Urinary bladder (tissue), 4 donors: ENCODE measurements around the gene POT1. TPM values are rescaled to one million over a fixed set of nuclear protein-coding genes. Genes with fewer than 3 reads are reported as not detected.
"Not testable (repeated sequence)": the region's sequence is repeated elsewhere in the genome, so short reads cannot be mapped to it uniquely, and the experiment has no call there.

ENCODE experiments used
- DNase-seq: peaks from one replicate; pipeline ENCODE4 v3.0.0-alpha.2; 2015; ENCODE audit errors: extremely low spot score
- H3K27ac ChIP-seq: one replicate; pipeline ENCODE4 v1.5.1; 2013; ENCODE audit warnings: low read depth, mild to moderate bottlenecking, moderate library complexity
- H3K36me3 ChIP-seq: one replicate; pipeline ENCODE4 v1.6.1; 2013; ENCODE audit warnings: mild to moderate bottlenecking, moderate library complexity; ENCODE audit not compliant: insufficient read depth
- H3K4me1 ChIP-seq: one replicate; pipeline ENCODE4 v1.6.1; 2013; ENCODE audit warnings: mild to moderate bottlenecking, moderate library complexity; ENCODE audit not compliant: insufficient read depth
- H3K4me3 ChIP-seq: one replicate; pipeline ENCODE4 v1.5.1; 2013; ENCODE audit warnings: low read depth, low read length
- WGBS: extraction: QIAGEN DNeasy Blood & Tissue Kit; methylation state at CpG from one replicate; pipeline ENCODE4 v1.1.7; 2013; 5-methylcytosine and 5-hydroxymethylcytosine counted together
- polyA plus RNA-seq: library from polyadenylated mRNA; stranded (reverse); fragments of 200-250 nt; gene quantifications from one replicate; pipeline ENCODE4 v1.2.3, GENCODE V29; 2013
- total RNA-seq: library from RNA; depleted of rRNA; stranded (reverse); fragments of >200 nt; gene quantifications from one replicate; pipeline ENCODE4 v1.2.3, GENCODE V29; 2014
- donor health status: healthy with polysubstance abuse.
- donor health status: healthy.

The POT1 gene
- total RNA-seq (134 TPM), polyA plus RNA-seq (15.9 TPM)

- peak within 1 kb of the TSS; percentile 70 for H3K4me3 ChIP-seq
- no peaks in the 10 kb centered on the region for H3K4me1 ChIP-seq
- DNase-seq = peak; percentile 96
- peaks cover 4% of the 10 kb centered on the region for H3K36me3 ChIP-seq
- WGBS = under 1% methylated on average over 45 of the region's 45 CpGs
- H3K27ac ChIP-seq = peak within 1 kb of the TSS; percentile 83
Measured at GRCh38 chr7:124929467-124930172, at the start of gene POT1. Gene POT1 (minus strand): TSS chr7:124929825. CDS start chr7:124897173, 32,652 bp downstream.

- not testable (repeated sequence) for H3K4me3 ChIP-seq, DNase-seq, H3K27ac ChIP-seq, H3K4me1 ChIP-seq, H3K36me3 ChIP-seq
- 68% methylated on average over 3 of the region's 3 CpGs for WGBS
Measured at GRCh38 chr7:124975131-124975530, 45.5 kb upstream of the POT1 start.

- Histone ChIP-seq H3K36me3 (no peaks in the 10 kb centered on the region), H3K27ac (no peak overlapping the region), H3K4me1 (no peaks in the 10 kb centered on the region), H3K4me3 (no peak overlapping the region)
- DNase-seq = no peak
- WGBS = 56% methylated on average over 4 of the region's 4 CpGs
Measured at GRCh38 chr7:124965553-124965952, 35.9 kb upstream of the POT1 start.

- Histone ChIP-seq H3K4me3 (no peak overlapping the region), H3K36me3 (no peaks in the 10 kb centered on the region), H3K27ac (no peak overlapping the region), H3K4me1 (no peaks in the 10 kb centered on the region)
- WGBS = 55% methylated on average over 1 of the region's 1 CpG
- DNase-seq = no peak
Measured at GRCh38 chr7:124959676-124960075, 30.1 kb upstream of the POT1 start.

GRCh38 chr7:124957952-124958351 lies 28.3 kb upstream of the POT1 start:
- H3K36me3 ChIP-seq, H3K4me1 ChIP-seq, DNase-seq, H3K4me3 ChIP-seq, H3K27ac ChIP-seq: not testable (repeated sequence)
- 98% methylated on average over 1 of the region's 1 CpG for WGBS

- H3K4me3 ChIP-seq = no peak overlapping the region
- 71% methylated on average over 1 of the region's 1 CpG for WGBS
- no peak for DNase-seq
- H3K27ac ChIP-seq = no peak overlapping the region
- no peaks in the 10 kb centered on the region for H3K36me3 ChIP-seq
- H3K4me1 ChIP-seq = no peaks in the 10 kb centered on the region
Measured at GRCh38 chr7:124956160-124956559, 26.5 kb upstream of the POT1 start.

GRCh38 chr7:124954790-124955189 lies 25.2 kb upstream of the POT1 start:
- Histone ChIP-seq H3K4me3 (no peak overlapping the region), H3K36me3 (no peaks in the 10 kb centered on the region), H3K27ac (no peak overlapping the region), H3K4me1 (no peaks in the 10 kb centered on the region)
- no peak for DNase-seq

GRCh38 chr7:124945680-124946079 lies 16.1 kb upstream of the POT1 start:
- no peak for DNase-seq
- Histone ChIP-seq H3K27ac (no peak overlapping the region), H3K4me3 (no peak overlapping the region), H3K4me1 (no peaks in the 10 kb centered on the region), H3K36me3 (no peaks in the 10 kb centered on the region)
- WGBS = 95% methylated on average over 3 of the region's 3 CpGs

GRCh38 chr7:124943472-124943871 lies 13.8 kb upstream of the POT1 start:
- H3K36me3 ChIP-seq = no peaks in the 10 kb centered on the region
- WGBS = 74% methylated on average over 2 of the region's 2 CpGs

GRCh38 chr7:124942399-124942798 lies 12.8 kb upstream of the POT1 start:
- Histone ChIP-seq H3K36me3 (no peaks in the 10 kb centered on the region), H3K27ac (no peak overlapping the region), H3K4me1 (no peaks in the 10 kb centered on the region), H3K4me3 (no peak overlapping the region)
- no peak for DNase-seq
- 80% methylated on average over 4 of the region's 4 CpGs for WGBS

More at GRCh38 chr7:124943472-124943871, 13.8 kb upstream of the POT1 start:
- no peak for DNase-seq
- no peak overlapping the region for H3K27ac ChIP-seq
- no peak overlapping the region for H3K4me3 ChIP-seq
- H3K4me1 ChIP-seq = no peaks in the 10 kb centered on the region

GRCh38 chr7:124940306-124940705 lies 10.7 kb upstream of the POT1 start:
- Histone ChIP-seq H3K4me1 (no peaks in the 10 kb centered on the region), H3K36me3 (no peaks in the 10 kb centered on the region), H3K27ac (no peak overlapping the region), H3K4me3 (no peak overlapping the region)
- WGBS = 78% methylated on average over 2 of the region's 2 CpGs
- DNase-seq = no peak

GRCh38 chr7:124938128-124938527 lies 8.5 kb upstream of the POT1 start:
- no peak overlapping the region for H3K4me3 ChIP-seq
- WGBS = 89% methylated on average over 2 of the region's 2 CpGs
- no peak overlapping the region for H3K27ac ChIP-seq
- no peaks in the 10 kb centered on the region for H3K4me1 ChIP-seq
- no peak for DNase-seq
- no peaks in the 10 kb centered on the region for H3K36me3 ChIP-seq

- DNase-seq = no peak
- Histone ChIP-seq H3K27ac (no peak overlapping the region), H3K36me3 (no peaks in the 10 kb centered on the region), H3K4me3 (no peak overlapping the region), H3K4me1 (no peaks in the 10 kb centered on the region)
- 91% methylated on average over 1 of the region's 1 CpG for WGBS
Measured at GRCh38 chr7:124937076-124937475, 7.5 kb upstream of the POT1 start.

GRCh38 chr7:124934841-124935240 lies 5.2 kb upstream of the POT1 start:
- Histone ChIP-seq H3K27ac (no peak overlapping the region), H3K4me1 (no peaks in the 10 kb centered on the region), H3K4me3 (no peak overlapping the region), H3K36me3 (no peaks in the 10 kb centered on the region)
- DNase-seq = no peak
